HEK293 (cell line): ENCODE results near the gene MARCHF3.

Experiments
- CTCF ChIP-seq: fragments of 450-650 bp; formaldehyde crosslinking; IDR thresholded peaks from 2 replicates; pipeline ENCODE4 v1.5.1; 2016; ENCODE audit warnings: missing biosample characterization, missing genetic modification characterization
- SCRT2 ChIP-seq: fragments of 450-650 bp; formaldehyde crosslinking; IDR thresholded peaks from 2 replicates; pipeline ENCODE4 v1.5.1; 2016; ENCODE audit warnings: missing biosample characterization, missing genetic modification characterization
- WT1 ChIP-seq: fragments of 450-650 bp; formaldehyde crosslinking; IDR thresholded peaks from 2 replicates; pipeline ENCODE4 v1.5.1; 2016; ENCODE audit warnings: missing biosample characterization, missing genetic modification characterization
- ZNF121 ChIP-seq: fragments of 450-650 bp; formaldehyde crosslinking; IDR thresholded peaks from 2 replicates; pipeline ENCODE4 v1.5.1; 2016; ENCODE audit warnings: missing biosample characterization, missing genetic modification characterization
- ZNF202 ChIP-seq: fragments of 450-650 bp; formaldehyde crosslinking; IDR thresholded peaks from 2 replicates; pipeline ENCODE4 v1.5.1; 2016; ENCODE audit warnings: missing biosample characterization, missing genetic modification characterization, borderline replicate concordance

GRCh38 chr5:127006744-127007143 is 23.6 kb downstream of the MARCHF3 start:
- no peak for TF ChIP-seq ZNF202 (tag by site-specific recombination)
- no peak for TF ChIP-seq SCRT2 (tag by site-specific recombination)
- TF ChIP-seq WT1, result no peak
- no peak for TF ChIP-seq CTCF (tag by site-specific recombination)
- TF ChIP-seq ZNF121 (tag by site-specific recombination), result no peak
